Endothelial cell of umbilical vein (primary cell): ENCODE measurements around the gene FOS. TPM values are rescaled to one million over a fixed set of nuclear protein-coding genes. Genes with fewer than 3 reads are reported as not detected.

Source experiments
- BruUV-seq: library from RNA; stranded (reverse); fragments of 400-500 nt; replicated peaks from 2 replicates; lab custom pipeline; 2021; lab: Mats Ljungman, UMichigan
- CTCF ChIA-PET: fragments of 300-600, 350-600 bp; sonication (Branson Sonifier 250); formaldehyde crosslinking; loops from one replicate; lab custom pipeline; 2021; ENCODE audit warnings: antibody characterized with exemption, inconsistent platforms; lab: Charles Lee
- POLR2A ChIA-PET: fragments of 300-600, 350-600 bp; sonication (Branson Sonifier 250); formaldehyde crosslinking; loops from one replicate; lab custom pipeline; 2021; ENCODE audit warnings: antibody characterized with exemption, inconsistent platforms; lab: Charles Lee
- DNase-seq: peaks from one replicate; pipeline ENCODE4 v3.0.0-alpha.2; 2011; ENCODE audit warnings: low read depth, low spot score
- FAIRE-seq: peaks from 2 replicates; lab custom pipeline; 2011; peaks lifted over from hg19 to GRCh38; lab: Jason Lieb, UNC
- H2AFZ ChIP-seq: 2 replicates; pipeline ENCODE4 v1.6.0; 2012; ENCODE audit warnings: low read depth, low read length, control low read depth, inconsistent platforms
- H3K27ac ChIP-seq: 2 replicates; pipeline ENCODE4 v1.5.1; 2011; ENCODE audit warnings: low read depth, mild to moderate bottlenecking, control low read depth, low read length, moderate library complexity; ENCODE audit not compliant: insufficient read depth
- H3K27me3 ChIP-seq, 2 experiments: 2 replicates each; pipeline versions ENCODE4 v1.6.0 to v1.6.1; 2011; ENCODE audit warnings: low read length in 2 of 2, mixed read lengths in 1 of 2; ENCODE audit not compliant: control insufficient read depth in 2 of 2, insufficient read depth in 2 of 2
- H3K36me3 ChIP-seq, 2 experiments: 2 replicates in 1 of 2; 3 replicates in 1 of 2; pipeline ENCODE4 v1.5.1; 2011; ENCODE audit warnings: low read length in 2 of 2, mild to moderate bottlenecking in 1 of 2, moderate library complexity in 1 of 2; ENCODE audit not compliant: control insufficient read depth in 2 of 2, insufficient read depth in 2 of 2; ENCODE audit errors: extremely low read depth in 1 of 2
- H3K4me1 ChIP-seq: 3 replicates; pipeline ENCODE4 v1.5.1; 2011; ENCODE audit warnings: mild to moderate bottlenecking, low read length; ENCODE audit not compliant: control insufficient read depth, insufficient read depth; ENCODE audit errors: extremely low read depth
- H3K4me2 ChIP-seq: 2 replicates; pipeline ENCODE4 v1.6.1; 2011; ENCODE audit warnings: low read length, control low read depth, mixed read lengths; ENCODE audit not compliant: insufficient read depth
- H3K4me3 ChIP-seq, 3 experiments: fragments of 200-600 bp in 1 of 3; sonication (generic), shearing (Covaris generic) in 1 of 3; replicated peaks in 1 of 3; 2 replicates each; pipeline ENCODE4 v1.5.1; 2011 to 2016; ENCODE audit warnings: control low read depth in 3 of 3, low read length in 3 of 3, mild to moderate bottlenecking in 2 of 3, inconsistent platforms in 1 of 3, low read depth in 1 of 3, moderate library complexity in 1 of 3; ENCODE audit not compliant: insufficient read depth in 1 of 3
- H3K79me2 ChIP-seq: 2 replicates; pipeline ENCODE4 v1.6.0; 2012; ENCODE audit warnings: low read length, inconsistent platforms; ENCODE audit not compliant: control insufficient read depth, insufficient read depth
- H3K9ac ChIP-seq: replicated peaks from 2 replicates; pipeline ENCODE3; 2011; ENCODE audit warnings: low read length, control low read depth; ENCODE audit not compliant: insufficient read depth; ENCODE audit errors: extremely low read depth
- H3K9me1 ChIP-seq: replicated peaks from 3 replicates; pipeline ENCODE4 v1.6.0; 2011; ENCODE audit warnings: mild to moderate bottlenecking, low read length; ENCODE audit not compliant: control insufficient read depth, insufficient read depth; ENCODE audit errors: extremely low read depth
- H3K9me3 ChIP-seq: replicated peaks from 2 replicates; pipeline ENCODE4 v1.5.1; 2012; ENCODE audit warnings: low read length, inconsistent platforms; ENCODE audit not compliant: control insufficient read depth, insufficient read depth
- H4K20me1 ChIP-seq: replicated peaks from 2 replicates; pipeline ENCODE3; 2011; ENCODE audit warnings: mild to moderate bottlenecking, low read length; ENCODE audit not compliant: control insufficient read depth, insufficient read depth; ENCODE audit errors: extremely low read depth
- EZH2 ChIP-seq: IDR thresholded peaks from 2 replicates; pipeline ENCODE4 v1.6.1; 2012; ENCODE audit warnings: borderline replicate concordance, low read depth, mild to moderate bottlenecking, moderate library complexity, low read length, inconsistent platforms; ENCODE audit not compliant: severe bottlenecking
- GATA2 ChIP-seq: IDR thresholded peaks from 2 replicates; pipeline ENCODE4 v1.7.0; 2011; ENCODE audit warnings: low read depth, mild to moderate bottlenecking, moderate library complexity, mixed read lengths, low read length; ENCODE audit not compliant: insufficient read length, insufficient read depth
- MYC ChIP-seq: IDR thresholded peaks from one replicate; pipeline ENCODE4 v1.6.1; 2011; ENCODE audit warnings: mild to moderate bottlenecking, low read depth, low read length
- POLR2A ChIP-seq: IDR thresholded peaks from 2 replicates; pipeline ENCODE4 v1.6.1; 2012; ENCODE audit warnings: low read depth, mild to moderate bottlenecking, control low read depth, low read length
- dilution Hi-C: fragments of 300-500 bp; cut with MboI; formaldehyde crosslinking; loops from one replicate; pipeline ENCODE4 v1.15.0; 2019; ENCODE audit warnings: low sequenced_read_pairs; ENCODE audit not compliant: extremely low pct_ligation_motif_present
- intact Hi-C: fragments of 100-400 bp; cut with micrococcal nuclease; formaldehyde crosslinking; loops from one replicate; pipeline ENCODE4 v1.10.0; 2022
- polyA plus RNA-seq, 4 experiments: library from polyadenylated mRNA; depleted of rRNA in 3 of 4; stranded (reverse) in 3 of 4; unstranded in 1 of 4; fragments of >200 nt; gene quantifications; 2 replicates each; pipeline versions ENCODE4 v1.2.1 to v1.2.3, GENCODE V29; 2011 to 2012; ENCODE audit warnings: missing spikeins in 1 of 4
- total RNA-seq: library from RNA; stranded (reverse); gene quantifications from 2 replicates; pipeline ENCODE4 v1.2.3, GENCODE V29; 2021
- TF ChIP-seq, protein P1 (sequence below), 2 donors: IDR thresholded peaks; 1 replicate in 1 of 2; 2 replicates in 1 of 2; pipeline ENCODE4 v1.5.1; 2011; ENCODE audit warnings: low read length in 2 of 2, mild to moderate bottlenecking in 2 of 2, moderate library complexity in 2 of 2, control low read depth in 1 of 2, inconsistent platforms in 1 of 2, low read depth in 1 of 2; ENCODE audit not compliant: insufficient read depth in 1 of 2; ENCODE audit errors: extremely low read depth in 1 of 2

The FOS gene
- total and polyA plus RNA-seq, 2 donors (not counting 3 experiments of a cell fraction or from before 2014, with no cell fraction given): 9.2 to 41.6 TPM

DNA sequence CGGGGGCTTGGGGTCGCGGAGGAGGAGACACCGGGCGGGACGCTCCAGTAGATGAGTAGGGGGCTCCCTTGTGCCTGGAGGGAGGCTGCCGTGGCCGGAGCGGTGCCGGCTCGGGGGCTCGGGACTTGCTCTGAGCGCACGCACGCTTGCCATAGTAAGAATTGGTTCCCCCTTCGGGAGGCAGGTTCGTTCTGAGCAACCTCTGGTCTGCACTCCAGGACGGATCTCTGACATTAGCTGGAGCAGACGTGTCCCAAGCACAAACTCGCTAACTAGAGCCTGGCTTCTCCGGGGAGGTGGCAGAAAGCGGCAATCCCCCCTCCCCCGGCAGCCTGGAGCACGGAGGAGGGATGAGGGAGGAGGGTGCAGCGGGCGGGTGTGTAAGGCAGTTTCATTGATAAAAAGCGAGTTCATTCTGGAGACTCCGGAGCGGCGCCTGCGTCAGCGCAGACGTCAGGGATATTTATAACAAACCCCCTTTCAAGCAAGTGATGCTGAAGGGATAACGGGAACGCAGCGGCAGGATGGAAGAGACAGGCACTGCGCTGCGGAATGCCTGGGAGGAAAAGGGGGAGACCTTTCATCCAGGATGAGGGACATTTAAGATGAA, 630 bp downstream of the FOS start:
- intact Hi-C loops: no loop called here
- Histone ChIP-seq H3K9ac (peak overlapping the region; percentile 82), H3K9me3 (no peaks in the 10 kb centered on the region), H3K4me3 (peak overlapping the region; percentile 31 to 85 (median 44)), H2AFZ (peak overlapping the region; percentile 5), H3K27me3 (no peaks in the 10 kb centered on the region), H3K4me2 (peak overlapping the region; percentile 68), H3K9me1 (no peaks in the 10 kb centered on the region), H3K4me1 (peaks cover 11% of the 10 kb centered on the region), H3K79me2 (no peaks in the 10 kb centered on the region), H3K36me3 (peaks cover 0 to 9% of the 10 kb centered on the region in 2 experiments), H4K20me1 (no peaks in the 10 kb centered on the region), H3K27ac (peak overlapping the region; percentile 92)
- dilution Hi-C loops: loop anchor here (25.0 kb wide), 1 partner anchor 142 kb away; the partner anchor contains the start of gene NEK9
- ChIA-PET CTCF (no interaction called here), POLR2A (interaction anchor here (1.0 to 1.5 kb wide), 3 partner anchors 12 to 20 kb away, joined by 4 to 6 read pairs (median 5); no protein-coding TSS in a partner anchor)
- TSS peak; percentile 42 for BruUV-seq
- DNase-seq: peak; percentile 58
- TF ChIP-seq MYC: no peak
- TF ChIP-seq EZH2: no peak
- no peak for TF ChIP-seq POLR2A
- no peak for TF ChIP-seq GATA2
- TF ChIP-seq, protein P1, sequence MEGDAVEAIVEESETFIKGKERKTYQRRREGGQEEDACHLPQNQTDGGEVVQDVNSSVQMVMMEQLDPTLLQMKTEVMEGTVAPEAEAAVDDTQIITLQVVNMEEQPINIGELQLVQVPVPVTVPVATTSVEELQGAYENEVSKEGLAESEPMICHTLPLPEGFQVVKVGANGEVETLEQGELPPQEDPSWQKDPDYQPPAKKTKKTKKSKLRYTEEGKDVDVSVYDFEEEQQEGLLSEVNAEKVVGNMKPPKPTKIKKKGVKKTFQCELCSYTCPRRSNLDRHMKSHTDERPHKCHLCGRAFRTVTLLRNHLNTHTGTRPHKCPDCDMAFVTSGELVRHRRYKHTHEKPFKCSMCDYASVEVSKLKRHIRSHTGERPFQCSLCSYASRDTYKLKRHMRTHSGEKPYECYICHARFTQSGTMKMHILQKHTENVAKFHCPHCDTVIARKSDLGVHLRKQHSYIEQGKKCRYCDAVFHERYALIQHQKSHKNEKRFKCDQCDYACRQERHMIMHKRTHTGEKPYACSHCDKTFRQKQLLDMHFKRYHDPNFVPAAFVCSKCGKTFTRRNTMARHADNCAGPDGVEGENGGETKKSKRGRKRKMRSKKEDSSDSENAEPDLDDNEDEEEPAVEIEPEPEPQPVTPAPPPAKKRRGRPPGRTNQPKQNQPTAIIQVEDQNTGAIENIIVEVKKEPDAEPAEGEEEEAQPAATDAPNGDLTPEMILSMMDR (IDR thresholded peaks at IDR 0.05; ENCODE audit: extremely low read depth in 1 of 2, insufficient read depth in 1 of 2, low read depth in 1 of 2, low read length in 2 of 2): no peak
- FAIRE-seq: peak; percentile 71
